ENCODE results near the gene CPPED1.
"Not testable (repeated sequence)": the region's sequence is repeated elsewhere in the genome, so short reads cannot be mapped to it uniquely, and the experiment has no call there.

Gene CPPED1

DNA sequence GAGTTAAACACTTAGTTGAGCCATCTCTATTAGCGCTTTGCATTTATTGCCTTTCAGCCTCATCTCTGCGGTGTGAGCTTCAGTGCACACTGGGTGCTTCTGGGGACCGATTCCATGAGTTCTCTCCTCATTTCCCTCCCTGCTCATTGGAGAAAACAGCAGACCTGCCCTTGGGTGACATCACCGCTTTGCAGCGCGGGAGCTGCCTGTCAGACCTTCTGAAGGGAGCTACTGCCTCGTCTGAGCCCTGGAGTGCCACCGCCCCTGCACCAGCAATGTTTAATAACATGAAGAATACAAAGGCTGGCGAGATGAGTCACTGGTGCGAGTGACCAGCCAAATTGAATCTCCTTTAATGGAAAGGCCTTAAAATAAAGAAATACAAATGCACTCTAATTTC lies 30.2 kb upstream of the CPPED1 start:
- H3K27ac ChIP-seq, result peak overlapping the region; percentile 46
- ChIA-PET CTCF (interaction anchor here (0.5 to 0.7 kb wide), 2 partner anchors 53 to 727 kb away, joined by 4 to 7 read pairs; no protein-coding TSS in a partner anchor), POLR2A (ENCODE audit: low non-redundant PET) (no interaction called here)
- peak; percentile 53 for DNase-seq (ENCODE audit: low spot score)
- TF ChIP-seq CTCF (conservative IDR thresholded peaks at IDR 0.05; ENCODE audit: low read depth), result no peak

DNA sequence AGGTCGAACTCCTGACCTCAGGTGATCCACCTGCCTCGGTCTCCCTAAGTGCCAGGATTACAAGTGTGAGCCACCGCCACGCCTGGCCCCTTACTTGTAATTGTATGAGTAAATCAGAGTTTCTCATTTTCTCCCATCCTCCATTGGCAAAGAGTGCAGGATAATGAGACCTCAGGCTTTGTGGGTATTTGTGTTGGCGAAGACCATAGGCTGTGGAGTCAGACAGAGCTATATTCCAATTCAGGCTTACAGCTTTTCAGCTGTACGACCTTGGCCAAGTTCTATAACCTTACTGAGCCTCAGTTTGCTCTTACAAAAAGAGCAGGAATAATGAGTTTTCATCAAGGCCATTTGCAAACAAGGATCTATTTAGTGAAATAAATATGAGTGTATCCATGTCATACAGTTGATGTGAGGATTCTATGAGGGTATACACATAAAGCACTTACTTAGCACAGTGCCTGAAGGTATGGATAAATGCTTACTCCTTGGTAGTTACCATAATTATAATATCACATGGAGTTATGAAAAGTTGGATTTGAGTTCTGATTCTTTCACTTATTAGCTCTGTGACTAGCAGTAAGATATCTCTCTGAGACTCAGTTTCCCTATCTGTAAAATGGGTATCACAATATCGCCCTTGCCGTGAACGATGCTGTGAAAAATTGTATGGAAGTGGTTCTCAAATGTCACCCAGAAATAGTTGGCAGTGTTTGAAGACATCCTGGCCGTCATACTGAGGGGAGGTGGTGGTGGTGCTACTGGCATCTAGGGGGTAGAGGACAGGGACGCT lies 25.6 kb upstream of the CPPED1 start:
- ChIA-PET CTCF (interaction anchor here (0.6 kb wide), 1 partner anchor 312 kb away, joined by 3 read pairs; no protein-coding TSS in a partner anchor), POLR2A (ENCODE audit: low non-redundant PET) (no interaction called here)
- no peak for DNase-seq (ENCODE audit: low spot score)
- no peak overlapping the region for H3K27ac ChIP-seq
- no peak for TF ChIP-seq CTCF (conservative IDR thresholded peaks at IDR 0.05; ENCODE audit: low read depth)

DNA sequence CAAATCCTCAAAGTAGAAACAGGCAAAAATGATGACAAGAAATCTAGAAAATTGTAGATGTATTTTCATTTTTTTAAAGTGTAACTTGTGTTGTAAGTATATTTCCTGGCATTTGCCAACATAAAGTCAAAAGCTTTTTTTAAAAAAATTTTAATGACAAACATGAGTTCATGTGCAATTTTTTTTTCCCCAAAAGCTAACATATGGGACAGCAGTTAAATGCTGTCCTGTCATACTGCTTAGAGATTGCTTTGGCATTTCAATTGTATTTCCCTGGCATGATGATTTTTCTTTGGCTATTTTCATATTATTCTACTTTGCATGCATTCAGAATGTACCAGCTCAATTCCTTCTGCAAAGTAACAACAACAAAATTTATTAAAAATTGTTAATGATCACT lies 24.5 kb upstream of the CPPED1 start:
- CTCF ChIA-PET, result no interaction called here
- H3K27ac ChIP-seq, result no peak overlapping the region
- POLR2A ChIA-PET (ENCODE audit: low non-redundant PET), result no interaction called here
- TF ChIP-seq CTCF (conservative IDR thresholded peaks at IDR 0.05; ENCODE audit: low read depth), result no peak
- no peak for DNase-seq (ENCODE audit: low spot score)

GRCh38 chr16:12826559-12826958 lies 22.9 kb upstream of the CPPED1 start:
- no peak for TF ChIP-seq CTCF (conservative IDR thresholded peaks at IDR 0.05; ENCODE audit: low read depth)
- CTCF ChIA-PET, result interaction anchor here (0.6 kb wide), 1 partner anchor 16 kb away, joined by 6 read pairs; no protein-coding TSS in a partner anchor
- POLR2A ChIA-PET (ENCODE audit: low non-redundant PET), result no interaction called here
- no peak overlapping the region for H3K27ac ChIP-seq
- DNase-seq (ENCODE audit: low spot score), result no peak

- no peak overlapping the region for H3K27ac ChIP-seq
- ChIA-PET POLR2A (ENCODE audit: low non-redundant PET) (no interaction called here), CTCF (interaction anchor here (0.6 kb wide), 1 partner anchor 238 kb away, joined by 3 read pairs; no protein-coding TSS in a partner anchor)
- DNase-seq (ENCODE audit: low spot score), result peak; percentile 58
- TF ChIP-seq CTCF (conservative IDR thresholded peaks at IDR 0.05; ENCODE audit: low read depth), result peak; percentile 53
Measured at GRCh38 chr16:12819126-12820117, 15.7 kb upstream of the CPPED1 start.

DNA sequence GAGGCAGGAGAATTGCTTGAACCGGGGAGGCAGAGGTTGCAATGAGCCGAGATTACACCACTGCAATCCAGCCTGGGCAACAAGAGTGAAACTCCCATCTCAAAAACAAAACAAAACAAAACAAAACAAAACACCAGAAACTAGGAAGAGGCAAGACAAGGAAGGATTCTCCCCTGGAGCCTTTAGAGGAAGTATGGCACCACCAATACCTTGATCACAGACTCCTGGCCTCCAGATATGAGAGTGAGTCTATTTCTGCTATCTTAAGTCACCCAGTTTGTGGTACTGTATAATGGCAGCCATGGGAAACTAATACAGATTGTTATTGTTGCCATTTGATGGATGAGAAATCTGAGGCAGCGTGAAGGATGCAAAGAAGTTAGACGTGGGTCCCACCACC lies 14.6 kb upstream of the CPPED1 start:
- POLR2A ChIA-PET (ENCODE audit: low non-redundant PET), result no interaction called here
- DNase-seq (ENCODE audit: low spot score), result no peak
- TF ChIP-seq CTCF (conservative IDR thresholded peaks at IDR 0.05; ENCODE audit: low read depth), result no peak
- H3K27ac ChIP-seq, result no peak overlapping the region
- CTCF ChIA-PET, result no interaction called here

GRCh38 chr16:12816791-12817214 lies 13.1 kb upstream of the CPPED1 start:
- CTCF ChIA-PET, result interaction anchor here (0.6 to 0.7 kb wide), 2 partner anchors 101 to 315 kb away, joined by 3 to 8 read pairs; no protein-coding TSS in a partner anchor
- H3K27ac ChIP-seq; POLR2A ChIA-PET (ENCODE audit: low non-redundant PET); DNase-seq (ENCODE audit: low spot score): not testable (repeated sequence)
